AG04449 (cell line): Measurements from ENCODE around the gene FAM180B.
"Not testable (repeated sequence)": the region's sequence is repeated elsewhere in the genome, so short reads cannot be mapped to it uniquely, and the experiment has no call there.

Experiments
- CTCF ChIA-PET: fragments of 350-600 bp; formaldehyde crosslinking; extraction: SDS; loops from one replicate; lab custom pipeline; 2021; ENCODE audit warnings: antibody characterized with exemption; lab: Yijun Ruan, JAX
- POLR2A ChIA-PET: fragments of 400-600, 350-600 bp; formaldehyde crosslinking; extraction: SDS; loops from one replicate; lab custom pipeline; 2020; ENCODE audit warnings: antibody characterized with exemption, inconsistent platforms; lab: Yijun Ruan, JAX
- DNase-seq: peaks from one replicate; pipeline ENCODE4 v3.0.0-alpha.2; 2010; ENCODE audit warnings: low read depth, low spot score
- H3K4me3 ChIP-seq: 2 replicates; pipeline ENCODE4 v1.5.1; 2011; ENCODE audit warnings: low read depth, mild to moderate bottlenecking, control low read depth, low read length
- CTCF ChIP-seq: IDR thresholded peaks from one replicate; pipeline ENCODE4 v1.5.1; 2011; ENCODE audit warnings: mild to moderate bottlenecking, moderate library complexity, low read length, control low read depth, inconsistent platforms; ENCODE audit not compliant: insufficient read depth; ENCODE audit errors: missing control alignments

The FAM180B gene

GRCh38 chr11:47545298-47545697 lies 41.2 kb upstream of the FAM180B start:
- no peak for DNase-seq
- ChIA-PET CTCF (interaction anchor here (0.9 to 1.4 kb wide), 2 partner anchors 10 kb away, joined by 3 to 4 read pairs; no protein-coding TSS in a partner anchor), POLR2A (no interaction called here)
- no peak for TF ChIP-seq CTCF
- H3K4me3 ChIP-seq = no peak overlapping the region

- not testable (repeated sequence) for DNase-seq
These were observed 40.2 kb upstream of the FAM180B start for GRCh38 chr11:47546274-47546673.

GRCh38 chr11:47550288-47551047 lies 36.0 kb upstream of the FAM180B start:
- ChIA-PET POLR2A (no interaction called here), CTCF (interaction anchor here (1.4 to 7.1 kb wide), 5 partner anchors 16 to 54 kb away, joined by 3 to 95 read pairs (median 7); partner anchors contain the start of gene PTPMT1)
- no peak overlapping the region for H3K4me3 ChIP-seq
- DNase-seq = no peak
- no peak for TF ChIP-seq CTCF

More at GRCh38 chr11:47546274-47546673, 40.2 kb upstream of the FAM180B start:
- H3K4me3 ChIP-seq, POLR2A ChIA-PET, CTCF ChIA-PET: not testable (repeated sequence)

GRCh38 chr11:47551086-47551485 lies 35.4 kb upstream of the FAM180B start:
- ChIA-PET CTCF (interaction anchor here (0.7 to 7.1 kb wide), 12 partner anchors 12 to 98 kb away, joined by 3 to 95 read pairs (median 6); partner anchors contain the start of gene PTPMT1), POLR2A (no interaction called here)
- no peak for DNase-seq
- peak overlapping the region; percentile 27 for H3K4me3 ChIP-seq
- TF ChIP-seq CTCF = peak; percentile 9

GRCh38 chr11:47552056-47552565 lies 34.4 kb upstream of the FAM180B start:
- no peak for DNase-seq
- H3K4me3 ChIP-seq = peak overlapping the region; percentile 98
- CTCF ChIA-PET = interaction anchor here (0.7 to 7.1 kb wide), 16 partner anchors 13 to 119 kb away, joined by 3 to 95 read pairs (median 6); partner anchors contain the start of gene PTPMT1
- no peak for TF ChIP-seq CTCF
- POLR2A ChIA-PET = interaction anchor here (0.7 to 1.4 kb wide), 6 partner anchors 11 to 35 kb away, joined by 3 to 5 read pairs (median 3); partner anchors contain the start of gene PTPMT1

GRCh38 chr11:47552566-47553405 lies 33.7 kb upstream of the FAM180B start, which contains the start of gene CELF1:
CELF1 (minus strand) TSS chr11:47553132; CDS start chr11:47499523, 53,609 bp downstream.
- H3K4me3 ChIP-seq = peak within 1 kb of the TSS; percentile 98
- ChIA-PET POLR2A (interaction anchor here (0.6 to 1.4 kb wide), 6 partner anchors 12 to 36 kb away, joined by 3 to 5 read pairs (median 3); no protein-coding TSS in a partner anchor), CTCF (interaction anchor here (0.6 to 7.1 kb wide), 35 partner anchors 9 to 208 kb away, joined by 3 to 95 read pairs (median 3); partner anchors contain the start of genes KBTBD4, NDUFS3 and PTPMT1)
- DNase-seq = no peak
- TF ChIP-seq CTCF = peak; percentile 82
